Neural progenitor cell (in vitro differentiated cells): Measurements from ENCODE around the gene ABCC8. TPM values are rescaled to one million over a fixed set of nuclear protein-coding genes. Genes with fewer than 3 reads are reported as not detected.
A peak's percentile ranks its signal among the peaks of the same experiment; 100 is the strongest.

Experiments
- DNase-seq: peaks from one replicate; pipeline ENCODE4 v3.0.0-alpha.2; 2016; ENCODE audit warnings: low spot score
- H2AFZ ChIP-seq: fragments of 200-600 bp; sonication (generic); replicated peaks from 2 replicates; pipeline ENCODE4 v1.6.1; 2016; ENCODE audit warnings: antibody characterized with exemption
- H3F3A ChIP-seq: fragments of 200-600 bp; sonication (generic); 2 replicates; pipeline ENCODE4 v1.6.1; 2016; ENCODE audit warnings: antibody characterized with exemption, low read depth
- H3K27ac ChIP-seq: fragments of 200-600 bp; sonication (generic); 2 replicates; pipeline ENCODE4 v1.5.1; 2016; ENCODE audit warnings: mild to moderate bottlenecking
- H3K27me3 ChIP-seq: fragments of 200-600 bp; sonication (generic); 2 replicates; pipeline ENCODE4 v1.6.1; 2016; ENCODE audit warnings: mild to moderate bottlenecking, moderate library complexity
- H3K36me3 ChIP-seq: fragments of 200-600 bp; sonication (generic); 2 replicates; pipeline ENCODE4 v1.5.1; 2016
- H3K4me1 ChIP-seq: fragments of 200-600 bp; sonication (generic); 2 replicates; pipeline ENCODE4 v1.6.1; 2016; ENCODE audit warnings: mixed run types
- H3K4me2 ChIP-seq: fragments of 200-600 bp; sonication (generic); 2 replicates; pipeline ENCODE4 v1.6.1; 2016
- H3K4me3 ChIP-seq: fragments of 200-600 bp; sonication (generic); 2 replicates; pipeline ENCODE4 v1.5.1; 2016
- H3K79me2 ChIP-seq: fragments of 200-600 bp; sonication (generic); 2 replicates; pipeline ENCODE4 v1.6.1; 2016; ENCODE audit warnings: low read depth
- H3K9ac ChIP-seq: fragments of 200-600 bp; sonication (generic); 2 replicates; pipeline ENCODE4 v1.6.1; 2016
- H3K9me3 ChIP-seq: fragments of 200-600 bp; sonication (generic); 2 replicates; pipeline ENCODE4 v1.5.1; 2016; ENCODE audit warnings: low read depth
- H4K20me1 ChIP-seq: fragments of 200-600 bp; sonication (generic); 2 replicates; pipeline ENCODE4 v1.6.1; 2016; ENCODE audit warnings: low read depth
- H3K27ac Mint-ChIP-seq: 3 replicates; pipeline ENCODE4 v1.8.0; 2021; ENCODE audit warnings: mixed read lengths
- H3K27me3 Mint-ChIP-seq: 2 replicates; pipeline ENCODE4 v1.8.0; 2022; ENCODE audit warnings: low read depth, mild to moderate bottlenecking, inconsistent platforms, moderate library complexity, mixed read lengths; ENCODE audit not compliant: insufficient read depth
- H3K36me3 Mint-ChIP-seq: 3 replicates; pipeline ENCODE4 v1.8.0; 2021; ENCODE audit warnings: mixed read lengths
- H3K4me1 Mint-ChIP-seq: 3 replicates; pipeline ENCODE4 v1.8.0; 2021; ENCODE audit warnings: mixed read lengths
- H3K4me3 Mint-ChIP-seq: 3 replicates; pipeline ENCODE4 v1.8.0; 2021; ENCODE audit warnings: mild to moderate bottlenecking, moderate library complexity, mixed read lengths
- H3K9me3 Mint-ChIP-seq: 3 replicates; pipeline ENCODE4 v1.8.0; 2020; ENCODE audit warnings: mixed read lengths
- EZH2 ChIP-seq: fragments of 200-600 bp; sonication (generic); IDR thresholded peaks from 2 replicates; pipeline ENCODE4 v1.6.1; 2017; ENCODE audit warnings: antibody characterized with exemption, mild to moderate bottlenecking, moderate library complexity
- EZH2phosphoT487 ChIP-seq: fragments of 200-600 bp; sonication (generic); IDR thresholded peaks from 2 replicates; pipeline ENCODE4 v1.6.1; 2017; ENCODE audit warnings: antibody characterized with exemption
- total RNA-seq: library from RNA; depleted of rRNA; stranded (reverse); fragments of >200 nt; gene quantifications from 2 replicates; pipeline ENCODE4 v1.2.3, GENCODE V29; 2015; ENCODE audit warnings: low replicate concordance
- TF ChIP-seq, protein P1 (sequence below): fragments of 200-600 bp; sonication (generic); IDR thresholded peaks from 2 replicates; pipeline ENCODE4 v1.5.1; 2017; ENCODE audit warnings: antibody characterized with exemption, mild to moderate bottlenecking

Gene ABCC8
- total RNA-seq, 1 donor from 2014 or later, result 0.32 TPM

- no peak overlapping the region for H3K4me3 ChIP-seq
- no peak overlapping the region for H3K27ac ChIP-seq
- H3K27me3 ChIP-seq, result no peaks in the 10 kb centered on the region
- no peaks in the 10 kb centered on the region for H3K36me3 Mint-ChIP-seq
- DNase-seq, result no peak
- no peaks in the 10 kb centered on the region for H3K9me3 Mint-ChIP-seq
- peaks cover under 1% of the 10 kb centered on the region for H4K20me1 ChIP-seq
- TF ChIP-seq EZH2, result no peak
- TF ChIP-seq EZH2phosphoT487, result no peak
- TF ChIP-seq, protein P1, sequence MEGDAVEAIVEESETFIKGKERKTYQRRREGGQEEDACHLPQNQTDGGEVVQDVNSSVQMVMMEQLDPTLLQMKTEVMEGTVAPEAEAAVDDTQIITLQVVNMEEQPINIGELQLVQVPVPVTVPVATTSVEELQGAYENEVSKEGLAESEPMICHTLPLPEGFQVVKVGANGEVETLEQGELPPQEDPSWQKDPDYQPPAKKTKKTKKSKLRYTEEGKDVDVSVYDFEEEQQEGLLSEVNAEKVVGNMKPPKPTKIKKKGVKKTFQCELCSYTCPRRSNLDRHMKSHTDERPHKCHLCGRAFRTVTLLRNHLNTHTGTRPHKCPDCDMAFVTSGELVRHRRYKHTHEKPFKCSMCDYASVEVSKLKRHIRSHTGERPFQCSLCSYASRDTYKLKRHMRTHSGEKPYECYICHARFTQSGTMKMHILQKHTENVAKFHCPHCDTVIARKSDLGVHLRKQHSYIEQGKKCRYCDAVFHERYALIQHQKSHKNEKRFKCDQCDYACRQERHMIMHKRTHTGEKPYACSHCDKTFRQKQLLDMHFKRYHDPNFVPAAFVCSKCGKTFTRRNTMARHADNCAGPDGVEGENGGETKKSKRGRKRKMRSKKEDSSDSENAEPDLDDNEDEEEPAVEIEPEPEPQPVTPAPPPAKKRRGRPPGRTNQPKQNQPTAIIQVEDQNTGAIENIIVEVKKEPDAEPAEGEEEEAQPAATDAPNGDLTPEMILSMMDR, result no peak
- no peak overlapping the region for H3K4me2 ChIP-seq
- H3K9me3 ChIP-seq, result no peaks in the 10 kb centered on the region
- H3K27me3 Mint-ChIP-seq, result peaks cover 11% of the 10 kb centered on the region
- no peak overlapping the region for H3K4me3 Mint-ChIP-seq
- no peak overlapping the region for H3K9ac ChIP-seq
- H3K79me2 ChIP-seq, result no peaks in the 10 kb centered on the region
- peaks cover 13% of the 10 kb centered on the region for H3K4me1 ChIP-seq
- H3K4me1 Mint-ChIP-seq, result peaks cover 8% of the 10 kb centered on the region
- no peak overlapping the region for H2AFZ ChIP-seq
- no peaks in the 10 kb centered on the region for H3K36me3 ChIP-seq
- no peak overlapping the region for H3K27ac Mint-ChIP-seq
- H3F3A ChIP-seq, result peaks cover 5% of the 10 kb centered on the region
Measured at GRCh38 chr11:17408026-17408425, 68.6 kb downstream of the ABCC8 start.

- Histone ChIP-seq H4K20me1 (no peaks in the 10 kb centered on the region), H3K9me3 (no peaks in the 10 kb centered on the region), H3K36me3 (no peaks in the 10 kb centered on the region), H3K9ac (no peak overlapping the region), H3K4me1 (peaks cover 10% of the 10 kb centered on the region), H3F3A (peaks cover 3% of the 10 kb centered on the region), H3K27ac (no peak overlapping the region), H3K27me3 (no peaks in the 10 kb centered on the region), H3K79me2 (no peaks in the 10 kb centered on the region), H3K4me2 (no peak overlapping the region), H2AFZ (no peak overlapping the region), H3K4me3 (no peak overlapping the region)
- Mint-ChIP-seq H3K4me3 (no peak overlapping the region), H3K36me3 (no peaks in the 10 kb centered on the region), H3K9me3 (no peaks in the 10 kb centered on the region), H3K4me1 (peaks cover 3% of the 10 kb centered on the region), H3K27ac (peak overlapping the region; percentile 74), H3K27me3 (peaks cover 11% of the 10 kb centered on the region)
- TF ChIP-seq EZH2, result no peak
- TF ChIP-seq, protein P1, result no peak
- no peak for TF ChIP-seq EZH2phosphoT487
- DNase-seq, result no peak
Measured at GRCh38 chr11:17407575-17407974, 69.1 kb downstream of the ABCC8 start.

DNA sequence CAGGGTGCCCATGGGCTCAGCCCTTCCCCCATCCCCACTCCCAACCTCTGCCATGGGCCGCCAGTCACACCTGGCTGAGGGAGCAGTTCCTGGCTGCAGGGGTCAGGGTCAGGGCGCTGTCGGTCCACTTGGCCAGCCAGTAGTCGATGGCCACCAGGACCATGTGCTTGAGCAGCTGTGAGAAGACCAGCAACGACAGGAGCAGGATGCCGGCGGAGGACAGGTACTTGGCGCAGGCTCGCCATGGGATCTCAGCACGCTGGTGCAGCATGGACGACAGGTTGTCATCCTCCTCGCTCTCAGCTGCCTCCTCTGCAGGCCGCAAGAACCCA, 69.9 kb downstream of the ABCC8 start:
- Histone ChIP-seq H3K79me2 (no peaks in the 10 kb centered on the region), H4K20me1 (no peaks in the 10 kb centered on the region), H2AFZ (no peak overlapping the region), H3K9me3 (no peaks in the 10 kb centered on the region), H3K4me1 (peaks cover 6% of the 10 kb centered on the region), H3K36me3 (no peaks in the 10 kb centered on the region), H3K27ac (no peak overlapping the region), H3K27me3 (no peaks in the 10 kb centered on the region), H3K4me2 (no peak overlapping the region), H3K4me3 (no peak overlapping the region), H3K9ac (no peak overlapping the region), H3F3A (peaks cover 3% of the 10 kb centered on the region)
- TF ChIP-seq EZH2, result no peak
- no peak for TF ChIP-seq EZH2phosphoT487
- TF ChIP-seq, protein P1, result no peak
- Mint-ChIP-seq H3K9me3 (no peaks in the 10 kb centered on the region), H3K27ac (no peak overlapping the region), H3K4me1 (no peaks in the 10 kb centered on the region), H3K27me3 (peaks cover 11% of the 10 kb centered on the region), H3K4me3 (no peak overlapping the region), H3K36me3 (no peaks in the 10 kb centered on the region)
- no peak for DNase-seq
